Neural progenitor cell (in vitro differentiated cells): ENCODE measurements around the gene MLST8. TPM values are rescaled to one million over a fixed set of nuclear protein-coding genes. Genes with fewer than 3 reads are reported as not detected.

Source experiments
- DNase-seq: peaks from one replicate; pipeline ENCODE4 v3.0.0-alpha.2; 2016; ENCODE audit warnings: low spot score
- H2AFZ ChIP-seq: fragments of 200-600 bp; sonication (generic); replicated peaks from 2 replicates; pipeline ENCODE4 v1.6.1; 2016; ENCODE audit warnings: antibody characterized with exemption
- H3F3A ChIP-seq: fragments of 200-600 bp; sonication (generic); 2 replicates; pipeline ENCODE4 v1.6.1; 2016; ENCODE audit warnings: antibody characterized with exemption, low read depth
- H3K27ac ChIP-seq: fragments of 200-600 bp; sonication (generic); 2 replicates; pipeline ENCODE4 v1.5.1; 2016; ENCODE audit warnings: mild to moderate bottlenecking
- H3K27me3 ChIP-seq: fragments of 200-600 bp; sonication (generic); 2 replicates; pipeline ENCODE4 v1.6.1; 2016; ENCODE audit warnings: mild to moderate bottlenecking, moderate library complexity
- H3K36me3 ChIP-seq: fragments of 200-600 bp; sonication (generic); 2 replicates; pipeline ENCODE4 v1.5.1; 2016
- H3K4me1 ChIP-seq: fragments of 200-600 bp; sonication (generic); 2 replicates; pipeline ENCODE4 v1.6.1; 2016; ENCODE audit warnings: mixed run types
- H3K4me2 ChIP-seq: fragments of 200-600 bp; sonication (generic); 2 replicates; pipeline ENCODE4 v1.6.1; 2016
- H3K4me3 ChIP-seq: fragments of 200-600 bp; sonication (generic); 2 replicates; pipeline ENCODE4 v1.5.1; 2016
- H3K79me2 ChIP-seq: fragments of 200-600 bp; sonication (generic); 2 replicates; pipeline ENCODE4 v1.6.1; 2016; ENCODE audit warnings: low read depth
- H3K9ac ChIP-seq: fragments of 200-600 bp; sonication (generic); 2 replicates; pipeline ENCODE4 v1.6.1; 2016
- H3K9me3 ChIP-seq: fragments of 200-600 bp; sonication (generic); 2 replicates; pipeline ENCODE4 v1.5.1; 2016; ENCODE audit warnings: low read depth
- H4K20me1 ChIP-seq: fragments of 200-600 bp; sonication (generic); 2 replicates; pipeline ENCODE4 v1.6.1; 2016; ENCODE audit warnings: low read depth
- H3K27ac Mint-ChIP-seq: 3 replicates; pipeline ENCODE4 v1.8.0; 2021; ENCODE audit warnings: mixed read lengths
- H3K27me3 Mint-ChIP-seq: 2 replicates; pipeline ENCODE4 v1.8.0; 2022; ENCODE audit warnings: low read depth, mild to moderate bottlenecking, inconsistent platforms, moderate library complexity, mixed read lengths; ENCODE audit not compliant: insufficient read depth
- H3K36me3 Mint-ChIP-seq: 3 replicates; pipeline ENCODE4 v1.8.0; 2021; ENCODE audit warnings: mixed read lengths
- H3K4me1 Mint-ChIP-seq: 3 replicates; pipeline ENCODE4 v1.8.0; 2021; ENCODE audit warnings: mixed read lengths
- H3K4me3 Mint-ChIP-seq: 3 replicates; pipeline ENCODE4 v1.8.0; 2021; ENCODE audit warnings: mild to moderate bottlenecking, moderate library complexity, mixed read lengths
- H3K9me3 Mint-ChIP-seq: 3 replicates; pipeline ENCODE4 v1.8.0; 2020; ENCODE audit warnings: mixed read lengths
- CTCF ChIP-seq: fragments of 200-600 bp; sonication (generic); IDR thresholded peaks from 2 replicates; pipeline ENCODE4 v1.5.1; 2017; ENCODE audit warnings: antibody characterized with exemption, mild to moderate bottlenecking
- EZH2 ChIP-seq: fragments of 200-600 bp; sonication (generic); IDR thresholded peaks from 2 replicates; pipeline ENCODE4 v1.6.1; 2017; ENCODE audit warnings: antibody characterized with exemption, mild to moderate bottlenecking, moderate library complexity
- EZH2phosphoT487 ChIP-seq: fragments of 200-600 bp; sonication (generic); IDR thresholded peaks from 2 replicates; pipeline ENCODE4 v1.6.1; 2017; ENCODE audit warnings: antibody characterized with exemption
- total RNA-seq: library from RNA; depleted of rRNA; stranded (reverse); fragments of >200 nt; gene quantifications from 2 replicates; pipeline ENCODE4 v1.2.3, GENCODE V29; 2015; ENCODE audit warnings: low replicate concordance

MLST8 gene
- total RNA-seq, 1 donor from 2014 or later, result 24.9 TPM

- Histone ChIP-seq H3K27ac (no peak overlapping the region), H3K79me2 (no peaks in the 10 kb centered on the region), H3K4me2 (no peak overlapping the region), H3K36me3 (no peaks in the 10 kb centered on the region), H3F3A (peaks cover 24% of the 10 kb centered on the region), H3K9me3 (no peaks in the 10 kb centered on the region), H2AFZ (no peak overlapping the region), H3K4me1 (peaks cover 20% of the 10 kb centered on the region), H3K9ac (no peak overlapping the region), H3K4me3 (no peak overlapping the region), H3K27me3 (peaks cover 28% of the 10 kb centered on the region), H4K20me1 (peaks cover 35% of the 10 kb centered on the region)
- H3K36me3 Mint-ChIP-seq, result peaks cover 5% of the 10 kb centered on the region
- no peak overlapping the region for H3K4me3 Mint-ChIP-seq
- H3K27ac Mint-ChIP-seq, result no peak overlapping the region
- TF ChIP-seq EZH2 (no peak), CTCF (no peak), EZH2phosphoT487 (no peak)
- no peaks in the 10 kb centered on the region for H3K9me3 Mint-ChIP-seq
- DNase-seq, result no peak
- peaks cover 7% of the 10 kb centered on the region for H3K27me3 Mint-ChIP-seq
- H3K4me1 Mint-ChIP-seq, result no peaks in the 10 kb centered on the region
Measured at GRCh38 chr16:2233046-2233775, 28.0 kb downstream of the MLST8 start.

- Histone ChIP-seq H3K9ac (no peak overlapping the region), H3K4me1 (peaks cover 26% of the 10 kb centered on the region), H3K36me3 (no peaks in the 10 kb centered on the region), H4K20me1 (peaks cover 44% of the 10 kb centered on the region), H2AFZ (no peak overlapping the region), H3K27me3 (peaks cover 31% of the 10 kb centered on the region), H3K27ac (no peak overlapping the region), H3K9me3 (no peaks in the 10 kb centered on the region), H3K79me2 (no peaks in the 10 kb centered on the region), H3K4me3 (no peak overlapping the region), H3F3A (peaks cover 32% of the 10 kb centered on the region), H3K4me2 (no peak overlapping the region)
- Mint-ChIP-seq H3K4me1 (no peaks in the 10 kb centered on the region), H3K27me3 (peaks cover 7% of the 10 kb centered on the region), H3K27ac (no peak overlapping the region), H3K4me3 (no peak overlapping the region), H3K36me3 (peaks cover 5% of the 10 kb centered on the region), H3K9me3 (no peaks in the 10 kb centered on the region)
- TF ChIP-seq EZH2phosphoT487 (no peak), EZH2 (no peak), CTCF (no peak)
- DNase-seq, result no peak
Measured at GRCh38 chr16:2233872-2234812, 28.9 kb downstream of the MLST8 start.

GRCh38 chr16:2234813-2235170 lies 29.5 kb downstream of the MLST8 start:
- H3K9me3 Mint-ChIP-seq, result no peaks in the 10 kb centered on the region
- H3K4me3 ChIP-seq, result no peak overlapping the region
- peaks cover 7% of the 10 kb centered on the region for H3K27me3 Mint-ChIP-seq
- no peaks in the 10 kb centered on the region for H3K36me3 ChIP-seq
- peaks cover 31% of the 10 kb centered on the region for H3K27me3 ChIP-seq
- peaks cover 26% of the 10 kb centered on the region for H3K4me1 ChIP-seq
- peaks cover 39% of the 10 kb centered on the region for H3F3A ChIP-seq
- no peak for TF ChIP-seq CTCF
- no peak for TF ChIP-seq EZH2phosphoT487
- no peak for TF ChIP-seq EZH2
- peaks cover 47% of the 10 kb centered on the region for H4K20me1 ChIP-seq
- no peaks in the 10 kb centered on the region for H3K79me2 ChIP-seq
- no peaks in the 10 kb centered on the region for H3K4me1 Mint-ChIP-seq
- no peak overlapping the region for H2AFZ ChIP-seq
- no peaks in the 10 kb centered on the region for H3K9me3 ChIP-seq
- no peak for DNase-seq
- peaks cover 5% of the 10 kb centered on the region for H3K36me3 Mint-ChIP-seq
- no peak overlapping the region for H3K4me2 ChIP-seq
- no peak overlapping the region for H3K27ac ChIP-seq
- H3K4me3 Mint-ChIP-seq, result no peak overlapping the region
- no peak overlapping the region for H3K27ac Mint-ChIP-seq
- no peak overlapping the region for H3K9ac ChIP-seq
